ENCODE results near the gene TPBGL.

TPBGL gene

GRCh38 chr11:75260396-75261170 lies 20.0 kb downstream of the TPBGL start:
- no peak for TF ChIP-seq CTCF (IDR thresholded peaks at IDR 0.05; ENCODE audit: control insufficient read depth, extremely low read depth, insufficient read depth)
- DNase-seq (ENCODE audit: low read depth) = no peak
- H3K4me3 ChIP-seq (ENCODE audit: low read depth, low read length) = no peak overlapping the region

- no peak for DNase-seq (ENCODE audit: low read depth)
- no peak overlapping the region for H3K4me3 ChIP-seq (ENCODE audit: low read depth, low read length)
- no peak for TF ChIP-seq CTCF (IDR thresholded peaks at IDR 0.05; ENCODE audit: control insufficient read depth, extremely low read depth, insufficient read depth)
Observed at GRCh38 chr11:75261902-75262361, 21.4 kb downstream of the TPBGL start.

GRCh38 chr11:75262436-75262835 lies 21.9 kb downstream of the TPBGL start:
- TF ChIP-seq CTCF (IDR thresholded peaks at IDR 0.05; ENCODE audit: control insufficient read depth, extremely low read depth, insufficient read depth) = no peak
- H3K4me3 ChIP-seq (ENCODE audit: low read depth, low read length) = no peak overlapping the region
- DNase-seq (ENCODE audit: low read depth) = no peak

DNA sequence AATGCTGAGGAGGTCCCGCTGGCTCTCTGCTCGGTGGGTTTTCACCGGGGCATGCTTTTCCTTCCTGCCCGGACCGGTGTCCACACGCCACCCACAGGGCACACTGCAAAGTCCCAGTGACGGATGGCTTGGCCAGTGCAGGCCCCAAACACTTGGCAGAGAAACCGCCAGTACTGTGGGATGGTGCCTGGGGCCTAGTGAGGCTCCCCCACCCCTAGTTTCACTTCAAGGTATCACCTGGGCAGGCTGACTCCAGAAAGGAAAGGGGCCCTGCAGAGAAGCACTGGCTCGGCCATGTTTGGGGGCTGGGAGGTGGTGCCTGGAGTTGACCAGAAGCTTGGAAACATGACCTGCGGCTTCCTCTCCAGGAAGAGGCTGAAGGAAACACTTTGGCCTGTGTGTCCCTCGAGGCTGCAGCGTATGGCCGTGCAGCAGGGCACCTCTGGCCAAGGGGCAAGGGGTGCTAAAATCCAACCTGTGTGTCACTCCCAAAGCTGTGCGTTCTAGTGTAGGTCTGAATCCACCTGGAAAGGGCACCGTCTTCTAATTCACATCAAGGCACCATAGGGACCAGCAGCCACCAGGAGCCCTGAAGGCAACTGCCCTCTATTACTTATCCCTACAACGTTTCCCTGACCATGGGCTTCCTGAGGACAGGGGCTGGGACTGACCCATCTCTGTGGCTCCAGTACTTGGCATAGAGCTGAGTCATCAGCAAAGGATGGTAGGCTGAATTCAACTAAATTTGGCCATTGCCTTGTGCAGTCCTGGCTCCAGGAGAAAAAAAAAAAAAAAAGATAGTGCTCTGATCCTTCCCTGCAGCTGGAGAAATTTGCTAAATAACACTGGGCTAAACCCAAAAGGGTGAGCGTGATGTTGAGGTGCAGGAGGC lies 22.6 kb downstream of the TPBGL start:
- no peak overlapping the region for H3K4me3 ChIP-seq (ENCODE audit: low read depth, low read length)
- DNase-seq (ENCODE audit: low read depth) = no peak
- no peak for TF ChIP-seq CTCF (IDR thresholded peaks at IDR 0.05; ENCODE audit: control insufficient read depth, extremely low read depth, insufficient read depth)

- no peak overlapping the region for H3K4me3 ChIP-seq (ENCODE audit: low read depth, low read length)
- DNase-seq (ENCODE audit: low read depth) = no peak
- TF ChIP-seq CTCF (IDR thresholded peaks at IDR 0.05; ENCODE audit: control insufficient read depth, extremely low read depth, insufficient read depth) = no peak
Observed at GRCh38 chr11:75263944-75264349, 23.4 kb downstream of the TPBGL start.

GRCh38 chr11:75264356-75264755 lies 23.8 kb downstream of the TPBGL start:
- no peak for TF ChIP-seq CTCF (IDR thresholded peaks at IDR 0.05; ENCODE audit: control insufficient read depth, extremely low read depth, insufficient read depth)

More at GRCh38 chr11:75264356-75264755, 23.8 kb downstream of the TPBGL start:
- H3K4me3 ChIP-seq (ENCODE audit: low read depth, low read length) = no peak overlapping the region
- DNase-seq (ENCODE audit: low read depth) = no peak

Data from LNCaP clone FGC (cell line).